H1 (cell line): ENCODE results near the gene FBXO45. TPM values are rescaled to one million over a fixed set of nuclear protein-coding genes. Genes with fewer than 3 reads are reported as not detected.

ENCODE experiments used
- CTCF ChIA-PET: fragments of 300-600 bp; sonication (Branson Sonifier 250); formaldehyde crosslinking; loops from one replicate; lab custom pipeline; 2021; ENCODE audit not compliant: partially characterized antibody; lab: Charles Lee
- POLR2A ChIA-PET: fragments of 300-600 bp; sonication (Branson Sonifier 250); formaldehyde crosslinking; loops from one replicate; lab custom pipeline; 2021; ENCODE audit warnings: inconsistent platforms; ENCODE audit not compliant: partially characterized antibody; lab: Charles Lee
- DNase-seq, 2 experiments: peaks; one replicate each; pipeline versions ENCODE4 v3.0.0 to v3.0.0-alpha.2; 2010 to 2022; ENCODE audit warnings: low spot score in 2 of 2, low read depth in 1 of 2, mixed read lengths in 1 of 2
- FAIRE-seq: peaks from 2 replicates; lab custom pipeline; 2011; peaks lifted over from hg19 to GRCh38; lab: Jason Lieb, UNC
- H2AFZ ChIP-seq: 2 replicates; pipeline ENCODE4 v1.8.1; 2012; ENCODE audit warnings: low read length, inconsistent platforms
- H2AK5ac ChIP-seq: 2 replicates; pipeline ENCODE4 v1.6.1; 2013; ENCODE audit warnings: low read depth, low read length
- H2BK120ac ChIP-seq: replicated peaks from 2 replicates; pipeline ENCODE3; 2013; ENCODE audit warnings: low read depth, low read length, inconsistent platforms
- H2BK12ac ChIP-seq: 2 replicates; pipeline ENCODE4 v1.6.1; 2013; ENCODE audit warnings: low read depth, low read length
- H2BK15ac ChIP-seq: 2 replicates; pipeline ENCODE4 v1.6.1; 2013; ENCODE audit warnings: low read length
- H2BK20ac ChIP-seq: 2 replicates; pipeline ENCODE4 v1.6.1; 2013; ENCODE audit warnings: low read length
- H2BK5ac ChIP-seq: 2 replicates; pipeline ENCODE4 v1.6.1; 2013; ENCODE audit warnings: low read depth, low read length
- H3K14ac ChIP-seq: 2 replicates; pipeline ENCODE4 v1.6.1; 2013; ENCODE audit warnings: inconsistent platforms; ENCODE audit not compliant: insufficient read length
- H3K18ac ChIP-seq: 2 replicates; pipeline ENCODE4 v1.6.1; 2013; ENCODE audit warnings: low read length; ENCODE audit errors: extremely low read depth
- H3K23ac ChIP-seq: 2 replicates; pipeline ENCODE4 v1.6.1; 2013; ENCODE audit warnings: inconsistent platforms; ENCODE audit not compliant: insufficient read length
- H3K23me2 ChIP-seq: 2 replicates; pipeline ENCODE4 v1.6.1; 2013; ENCODE audit warnings: low read depth, low read length
- H3K27ac ChIP-seq: 2 replicates; pipeline ENCODE4 v1.6.1; 2011; ENCODE audit warnings: low read depth, low read length, inconsistent platforms
- H3K27me3 ChIP-seq, 4 experiments: replicated peaks in 1 of 4; 1 replicate in 1 of 4; 2 replicates in 3 of 4; pipeline versions ENCODE4 v1.6.1 to v1.8.1; 2011 to 2013; ENCODE audit warnings: low read length in 3 of 4, mild to moderate bottlenecking in 3 of 4, inconsistent platforms in 2 of 4, mixed read lengths in 2 of 4, moderate library complexity in 1 of 4; ENCODE audit not compliant: control insufficient read depth in 3 of 4, insufficient read depth in 3 of 4; ENCODE audit errors: extremely low read depth in 1 of 4
- H3K36me3 ChIP-seq, 4 experiments: 2 replicates each; pipeline versions ENCODE4 v1.6.1 to v1.8.1; 2011 to 2013; ENCODE audit warnings: mild to moderate bottlenecking in 4 of 4, low read length in 3 of 4, moderate library complexity in 2 of 4, control low read depth in 1 of 4, inconsistent platforms in 1 of 4; ENCODE audit not compliant: insufficient read depth in 4 of 4, control insufficient read depth in 2 of 4
- H3K4ac ChIP-seq: replicated peaks from 2 replicates; pipeline ENCODE3; 2013; ENCODE audit warnings: low read length, low read depth, mixed read lengths, inconsistent platforms; ENCODE audit not compliant: insufficient read length
- H3K4me1 ChIP-seq, 4 experiments: replicated peaks in 1 of 4; 1 replicate in 1 of 4; 2 replicates in 3 of 4; pipeline versions ENCODE4 v1.6.1 to v1.8.1; 2011 to 2013; ENCODE audit warnings: low read length in 3 of 4, inconsistent platforms in 2 of 4, mixed read lengths in 1 of 4; ENCODE audit not compliant: insufficient read depth in 4 of 4, control insufficient read depth in 3 of 4
- H3K4me2 ChIP-seq, 2 experiments: 2 replicates each; pipeline versions ENCODE4 v1.6.1 to v1.8.1; 2011 to 2013; ENCODE audit warnings: low read depth in 2 of 2, low read length in 2 of 2, control low read depth in 1 of 2, inconsistent platforms in 1 of 2, mild to moderate bottlenecking in 1 of 2; ENCODE audit not compliant: insufficient read depth in 1 of 2
- H3K4me3 ChIP-seq, 4 experiments: fragments of 200-600, 300-600 bp in 1 of 4; sonication (generic), shearing (Covaris generic), sonication (Bioruptor Twin) in 1 of 4; 2 replicates each; pipeline versions ENCODE4 v1.5.1 to v1.8.1; 2011 to 2016; ENCODE audit warnings: low read length in 4 of 4, low read depth in 3 of 4, control low read depth in 2 of 4, inconsistent platforms in 2 of 4, mild to moderate bottlenecking in 2 of 4, mixed read lengths in 1 of 4, moderate library complexity in 1 of 4; ENCODE audit not compliant: insufficient read depth in 2 of 4; ENCODE audit errors: extremely low read depth in 1 of 4
- H3K56ac ChIP-seq: replicated peaks from 2 replicates; pipeline ENCODE3; 2013; ENCODE audit warnings: low read depth, mild to moderate bottlenecking, mixed read lengths, low read length, inconsistent platforms; ENCODE audit not compliant: insufficient read length
- H3K79me1 ChIP-seq: 2 replicates; pipeline ENCODE4 v1.6.1; 2013; ENCODE audit warnings: low read depth, low read length, control low read depth
- H3K79me2 ChIP-seq, 2 experiments: 2 replicates each; pipeline versions ENCODE4 v1.6.1 to v1.8.1; 2012 to 2013; ENCODE audit warnings: low read length in 2 of 2, mild to moderate bottlenecking in 2 of 2, inconsistent platforms in 1 of 2; ENCODE audit not compliant: insufficient read depth in 2 of 2, control insufficient read depth in 1 of 2
- H3K9ac ChIP-seq, 4 experiments: replicated peaks in 1 of 4; 1 replicate in 1 of 4; 2 replicates in 3 of 4; pipeline versions ENCODE4 v1.6.1 to v1.8.1; 2011 to 2013; ENCODE audit warnings: low read depth in 3 of 4, low read length in 3 of 4, control low read depth in 2 of 4, mild to moderate bottlenecking in 2 of 4, moderate library complexity in 2 of 4, inconsistent platforms in 1 of 4; ENCODE audit errors: extremely low read depth in 1 of 4
- H3K9me3 ChIP-seq, 2 experiments: 2 replicates each; pipeline versions ENCODE4 v1.6.1 to v1.8.1; 2012 to 2013; ENCODE audit warnings: mild to moderate bottlenecking in 2 of 2, moderate library complexity in 2 of 2, control low read depth in 1 of 2, inconsistent platforms in 1 of 2, low read depth in 1 of 2, low read length in 1 of 2, mixed read lengths in 1 of 2; ENCODE audit not compliant: insufficient read depth in 2 of 2
- H4K20me1 ChIP-seq, 2 experiments: replicated peaks in 1 of 2; 2 replicates each; pipeline versions ENCODE3 to v1.8.1; 2011 to 2013; ENCODE audit warnings: inconsistent platforms in 2 of 2, low read length in 2 of 2, mild to moderate bottlenecking in 1 of 2; ENCODE audit not compliant: insufficient read depth in 2 of 2, control insufficient read depth in 1 of 2
- H4K5ac ChIP-seq: 2 replicates; pipeline ENCODE4 v1.6.1; 2013; ENCODE audit warnings: low read length, low read depth, mixed read lengths, inconsistent platforms; ENCODE audit not compliant: insufficient read length
- H4K8ac ChIP-seq: 2 replicates; pipeline ENCODE4 v1.8.0; 2013; ENCODE audit warnings: mild to moderate bottlenecking, moderate library complexity, low read length, inconsistent platforms; ENCODE audit not compliant: insufficient read depth; ENCODE audit errors: extremely low read depth
- H4K91ac ChIP-seq: replicated peaks from 2 replicates; pipeline ENCODE3; 2013; ENCODE audit warnings: low read length, mixed read lengths, inconsistent platforms; ENCODE audit not compliant: insufficient read length
- ASH2L ChIP-seq: fragments of 200-600, 300-600 bp; sonication (generic); IDR thresholded peaks from one replicate; pipeline ENCODE4 v1.7.1; 2017; ENCODE audit warnings: low read length
- CEBPB ChIP-seq: IDR thresholded peaks from 2 replicates; pipeline ENCODE4 v1.6.1; 2012; ENCODE audit warnings: low read depth, low read length
- CREB1 ChIP-seq: IDR thresholded peaks from 2 replicates; pipeline ENCODE4 v1.6.1; 2012; ENCODE audit warnings: inconsistent platforms
- JUN ChIP-seq: IDR thresholded peaks from 2 replicates; pipeline ENCODE4 v1.6.1; 2011; ENCODE audit warnings: low read depth, mild to moderate bottlenecking, improper control_type of control experiment, low read length
- NANOG ChIP-seq: IDR thresholded peaks from 2 replicates; pipeline ENCODE4 v1.6.1; 2011; ENCODE audit warnings: low read length, low read depth, mild to moderate bottlenecking, inconsistent platforms; ENCODE audit not compliant: insufficient read depth, poor library complexity, severe bottlenecking
- NRF1 ChIP-seq: IDR thresholded peaks from 2 replicates; pipeline ENCODE4 v1.6.1; 2011; ENCODE audit warnings: mild to moderate bottlenecking, low read depth, low read length, improper control_type of control experiment
- POU5F1 ChIP-seq: IDR thresholded peaks from 2 replicates; pipeline ENCODE4 v1.6.1; 2011; ENCODE audit warnings: low read depth, mild to moderate bottlenecking, low read length, moderate library complexity
- RAD21 ChIP-seq, 2 experiments: IDR thresholded peaks in 1 of 2; conservative IDR thresholded peaks in 1 of 2; 2 replicates each; pipeline ENCODE4 v1.6.1; 2011; ENCODE audit warnings: low read depth in 2 of 2, low read length in 2 of 2, improper control_type of control experiment in 1 of 2, inconsistent platforms in 1 of 2, mild to moderate bottlenecking in 1 of 2, moderate library complexity in 1 of 2
- RBBP5 ChIP-seq: IDR thresholded peaks from 2 replicates; pipeline ENCODE4 v1.7.1; 2012; ENCODE audit warnings: low read depth, mild to moderate bottlenecking, inconsistent platforms, low read length, moderate library complexity, borderline replicate concordance
- SIRT6 ChIP-seq: IDR thresholded peaks from one replicate; pipeline ENCODE4 v1.7.1; 2012; ENCODE audit warnings: low read length, inconsistent platforms
- SP2 ChIP-seq: IDR thresholded peaks from 2 replicates; pipeline ENCODE4 v1.6.1; 2012; ENCODE audit warnings: mild to moderate bottlenecking, low read length, inconsistent platforms
- TAF1 ChIP-seq: IDR thresholded peaks from 2 replicates; pipeline ENCODE4 v1.6.1; 2011; ENCODE audit warnings: mild to moderate bottlenecking, low read depth, low read length
- WGBS, 2 experiments: shearing (Covaris generic) in 1 of 2; methylation state at CpG; one replicate each; pipeline versions ENCODE4 v1.1.6 to v1.1.7; 2013 to 2015; ENCODE audit warnings: low lambda C conversion rate in 2 of 2, mixed read lengths in 2 of 2, inconsistent platforms in 1 of 2, low coverage in 1 of 2, missing lambda C conversion rate in 1 of 2; ENCODE audit not compliant: insufficient replicate concordance in 2 of 2, insufficient coverage in 1 of 2, insufficient read length in 1 of 2; ENCODE audit errors: extremely low coverage in 1 of 2, missing lambda C conversion rate in 1 of 2; 5-methylcytosine and 5-hydroxymethylcytosine counted together
- polyA plus RNA-seq, 7 experiments: library from polyadenylated mRNA; depleted of rRNA in 3 of 7; stranded (reverse) in 5 of 7; unstranded in 2 of 7; fragments of >200 nt in 5 of 7; fragments of 200-250 nt in 2 of 7; gene quantifications; 1 replicate in 5 of 7; 2 replicates in 1 of 7; 4 replicates in 1 of 7; pipeline versions ENCODE4 v1.2.1 to v1.2.3, GENCODE V29; 2011 to 2013; ENCODE audit warnings: missing spikeins in 2 of 7, mixed read lengths in 2 of 7
- total RNA-seq: library from RNA; stranded (reverse); fragmentation: NEBNext Ultra II Directional; extraction: Animal tissue kit (Norgen Biotek cat#: 25700); gene quantifications from 2 replicates; pipeline ENCODE4 v1.2.1, GENCODE V29; 2021

The FBXO45 gene
- total and polyA plus RNA-seq, 2 of the 8 experiments (the other 6 are each of a cell fraction or from before 2014, with no cell fraction given): 5.2 to 19.4 TPM

- CTCF ChIA-PET: interaction anchor here (1.2 to 1.8 kb wide), 4 partner anchors 11 to 54 kb away, joined by 3 to 7 read pairs (median 5); no protein-coding TSS in a partner anchor
- Histone ChIP-seq H3K14ac (no peak overlapping the region), H3K9me3 (no peaks in the 10 kb centered on the region), H3K18ac (peak overlapping the region; percentile 100), H3K4me3 (peak overlapping the region; percentile 32 to 62 (median 56)), H4K91ac (peak overlapping the region; percentile 98), H3K23ac (no peak overlapping the region), H3K56ac (peak overlapping the region; percentile 43), H2AK5ac (0 out of 2 replicates have a peak overlapping the region, but pooled peaks have one; percentile 88), H2BK20ac (peak overlapping the region; percentile 40), H2BK120ac (peak overlapping the region; percentile 85), H4K8ac (peak overlapping the region; percentile 98; the same call in 1 of the 2 replicates), H3K27me3 (no peaks in the 10 kb centered on the region), H3K4ac (peak overlapping the region; percentile 69), H2BK12ac (peak overlapping the region; percentile 97; the same call in 1 of the 2 replicates), H3K23me2 (peaks cover 6% of the 10 kb centered on the region), H2BK5ac (peak overlapping the region; percentile 98), H3K4me1 (peaks cover 5 to 20% (median 14%) of the 10 kb centered on the region in 4 experiments), H3K4me2 (peak overlapping the region; percentile 82 to 94), H3K36me3 (no peaks in the 10 kb centered on the region), H3K79me2 (no peaks in the 10 kb centered on the region), H3K27ac (peak overlapping the region; percentile 94), H2BK15ac (peak overlapping the region; percentile 100), H3K79me1 (no peaks in the 10 kb centered on the region; the same call in 1 of the 2 replicates), H2AFZ (peak overlapping the region; percentile 54), H3K9ac (peak overlapping the region; percentile 43 to 85 (median 80)), H4K20me1 (no peaks in the 10 kb centered on the region), H4K5ac (peak overlapping the region; percentile 98)
- WGBS, 2 experiments: 4% methylated on average over 40 of the region's 43 CpGs; no CpG with 5 or more reads in 1 of the 2 experiments
- POLR2A ChIA-PET: interaction anchor here (0.6 to 5.9 kb wide), 21 partner anchors 8 to 310 kb away, joined by 3 to 36 read pairs (median 4); partner anchors contain the start of genes NCBP2, NRROS and SENP5
- no peak for FAIRE-seq
- DNase-seq: peak; percentile 72 to 88
- TF ChIP-seq NANOG: peak; percentile 57
- no peak for TF ChIP-seq RAD21 (IDR thresholded peaks at IDR 0.05 in 1 of 2, conservative IDR thresholded peaks at IDR 0.05 in 1 of 2; ENCODE audit: low read depth in 2 of 2, low read length in 2 of 2)
- no peak for TF ChIP-seq SIRT6
- peak; percentile 75 for TF ChIP-seq TAF1
- TF ChIP-seq POU5F1: no peak
- TF ChIP-seq SP2: no peak
- no peak for TF ChIP-seq CEBPB
- no peak for TF ChIP-seq ASH2L
- TF ChIP-seq RBBP5: peak; percentile 61; the same call in 1 of the 2 replicates
- no peak for TF ChIP-seq JUN
- no peak for TF ChIP-seq NRF1
- TF ChIP-seq CREB1: peak; percentile 35; the same call in 1 of the 2 replicates
These were observed 63.7 kb downstream of the FBXO45 start for GRCh38 chr3:196632046-196632751.
